Endothelial cell of umbilical vein (primary cell): Measurements from ENCODE around the gene TTC9B. TPM values are rescaled to one million over a fixed set of nuclear protein-coding genes. Genes with fewer than 3 reads are reported as not detected.

Source experiments
- BruUV-seq: library from RNA; stranded (reverse); fragments of 400-500 nt; replicated peaks from 2 replicates; lab custom pipeline; 2021; lab: Mats Ljungman, UMichigan
- CTCF ChIA-PET: fragments of 300-600, 350-600 bp; sonication (Branson Sonifier 250); formaldehyde crosslinking; loops from one replicate; lab custom pipeline; 2021; ENCODE audit warnings: antibody characterized with exemption, inconsistent platforms; lab: Charles Lee
- POLR2A ChIA-PET: fragments of 300-600, 350-600 bp; sonication (Branson Sonifier 250); formaldehyde crosslinking; loops from one replicate; lab custom pipeline; 2021; ENCODE audit warnings: antibody characterized with exemption, inconsistent platforms; lab: Charles Lee
- DNase-seq: peaks from one replicate; pipeline ENCODE4 v3.0.0-alpha.2; 2011; ENCODE audit warnings: low read depth, low spot score
- FAIRE-seq: peaks from 2 replicates; lab custom pipeline; 2011; peaks lifted over from hg19 to GRCh38; lab: Jason Lieb, UNC
- H2AFZ ChIP-seq: 2 replicates; pipeline ENCODE4 v1.6.0; 2012; ENCODE audit warnings: low read depth, low read length, control low read depth, inconsistent platforms
- H3K27ac ChIP-seq: 2 replicates; pipeline ENCODE4 v1.5.1; 2011; ENCODE audit warnings: low read depth, mild to moderate bottlenecking, control low read depth, low read length, moderate library complexity; ENCODE audit not compliant: insufficient read depth
- H3K27me3 ChIP-seq, 2 experiments: 2 replicates each; pipeline versions ENCODE4 v1.6.0 to v1.6.1; 2011; ENCODE audit warnings: low read length in 2 of 2, mixed read lengths in 1 of 2; ENCODE audit not compliant: control insufficient read depth in 2 of 2, insufficient read depth in 2 of 2
- H3K36me3 ChIP-seq, 2 experiments: 2 replicates in 1 of 2; 3 replicates in 1 of 2; pipeline ENCODE4 v1.5.1; 2011; ENCODE audit warnings: low read length in 2 of 2, mild to moderate bottlenecking in 1 of 2, moderate library complexity in 1 of 2; ENCODE audit not compliant: control insufficient read depth in 2 of 2, insufficient read depth in 2 of 2; ENCODE audit errors: extremely low read depth in 1 of 2
- H3K4me1 ChIP-seq: 3 replicates; pipeline ENCODE4 v1.5.1; 2011; ENCODE audit warnings: mild to moderate bottlenecking, low read length; ENCODE audit not compliant: control insufficient read depth, insufficient read depth; ENCODE audit errors: extremely low read depth
- H3K4me2 ChIP-seq: 2 replicates; pipeline ENCODE4 v1.6.1; 2011; ENCODE audit warnings: low read length, control low read depth, mixed read lengths; ENCODE audit not compliant: insufficient read depth
- H3K4me3 ChIP-seq, 3 experiments: fragments of 200-600 bp in 1 of 3; sonication (generic), shearing (Covaris generic) in 1 of 3; replicated peaks in 1 of 3; 2 replicates each; pipeline ENCODE4 v1.5.1; 2011 to 2016; ENCODE audit warnings: control low read depth in 3 of 3, low read length in 3 of 3, mild to moderate bottlenecking in 2 of 3, inconsistent platforms in 1 of 3, low read depth in 1 of 3, moderate library complexity in 1 of 3; ENCODE audit not compliant: insufficient read depth in 1 of 3
- H3K79me2 ChIP-seq: 2 replicates; pipeline ENCODE4 v1.6.0; 2012; ENCODE audit warnings: low read length, inconsistent platforms; ENCODE audit not compliant: control insufficient read depth, insufficient read depth
- H3K9ac ChIP-seq: replicated peaks from 2 replicates; pipeline ENCODE3; 2011; ENCODE audit warnings: low read length, control low read depth; ENCODE audit not compliant: insufficient read depth; ENCODE audit errors: extremely low read depth
- H3K9me1 ChIP-seq: replicated peaks from 3 replicates; pipeline ENCODE4 v1.6.0; 2011; ENCODE audit warnings: mild to moderate bottlenecking, low read length; ENCODE audit not compliant: control insufficient read depth, insufficient read depth; ENCODE audit errors: extremely low read depth
- H3K9me3 ChIP-seq: replicated peaks from 2 replicates; pipeline ENCODE4 v1.5.1; 2012; ENCODE audit warnings: low read length, inconsistent platforms; ENCODE audit not compliant: control insufficient read depth, insufficient read depth
- H4K20me1 ChIP-seq: replicated peaks from 2 replicates; pipeline ENCODE3; 2011; ENCODE audit warnings: mild to moderate bottlenecking, low read length; ENCODE audit not compliant: control insufficient read depth, insufficient read depth; ENCODE audit errors: extremely low read depth
- CTCF ChIP-seq, 2 donors: IDR thresholded peaks; 1 replicate in 1 of 2; 2 replicates in 1 of 2; pipeline ENCODE4 v1.5.1; 2011; ENCODE audit warnings: low read length in 2 of 2, mild to moderate bottlenecking in 2 of 2, moderate library complexity in 2 of 2, control low read depth in 1 of 2, inconsistent platforms in 1 of 2, low read depth in 1 of 2; ENCODE audit not compliant: insufficient read depth in 1 of 2; ENCODE audit errors: extremely low read depth in 1 of 2
- EZH2 ChIP-seq: IDR thresholded peaks from 2 replicates; pipeline ENCODE4 v1.6.1; 2012; ENCODE audit warnings: borderline replicate concordance, low read depth, mild to moderate bottlenecking, moderate library complexity, low read length, inconsistent platforms; ENCODE audit not compliant: severe bottlenecking
- FOS ChIP-seq: IDR thresholded peaks from 2 replicates; pipeline ENCODE4 v1.6.1; 2011; ENCODE audit warnings: mild to moderate bottlenecking, low read length, moderate library complexity, borderline replicate concordance; ENCODE audit not compliant: insufficient read depth
- GATA2 ChIP-seq: IDR thresholded peaks from 2 replicates; pipeline ENCODE4 v1.7.0; 2011; ENCODE audit warnings: low read depth, mild to moderate bottlenecking, moderate library complexity, mixed read lengths, low read length; ENCODE audit not compliant: insufficient read length, insufficient read depth
- JUN ChIP-seq: IDR thresholded peaks from 2 replicates; pipeline ENCODE4 v1.6.1; 2011; ENCODE audit warnings: borderline replicate concordance, low read depth; ENCODE audit not compliant: insufficient read length, insufficient read depth
- MYC ChIP-seq: IDR thresholded peaks from one replicate; pipeline ENCODE4 v1.6.1; 2011; ENCODE audit warnings: mild to moderate bottlenecking, low read depth, low read length
- POLR2A ChIP-seq: IDR thresholded peaks from 2 replicates; pipeline ENCODE4 v1.6.1; 2012; ENCODE audit warnings: low read depth, mild to moderate bottlenecking, control low read depth, low read length
- POLR2AphosphoS5 ChIP-seq: IDR thresholded peaks from 2 replicates; pipeline ENCODE4 v1.6.1; 2012; ENCODE audit warnings: low read depth, mild to moderate bottlenecking, control low read depth, low read length, moderate library complexity; ENCODE audit not compliant: insufficient read depth
- dilution Hi-C: fragments of 300-500 bp; cut with MboI; formaldehyde crosslinking; loops from one replicate; pipeline ENCODE4 v1.15.0; 2019; ENCODE audit warnings: low sequenced_read_pairs; ENCODE audit not compliant: extremely low pct_ligation_motif_present
- intact Hi-C: fragments of 100-400 bp; cut with micrococcal nuclease; formaldehyde crosslinking; loops from one replicate; pipeline ENCODE4 v1.10.0; 2022
- polyA plus RNA-seq, 4 experiments: library from polyadenylated mRNA; depleted of rRNA in 3 of 4; stranded (reverse) in 3 of 4; unstranded in 1 of 4; fragments of >200 nt; gene quantifications; 2 replicates each; pipeline versions ENCODE4 v1.2.1 to v1.2.3, GENCODE V29; 2011 to 2012; ENCODE audit warnings: missing spikeins in 1 of 4
- total RNA-seq: library from RNA; stranded (reverse); gene quantifications from 2 replicates; pipeline ENCODE4 v1.2.3, GENCODE V29; 2021
- TF ChIP-seq, protein P1 (sequence below): IDR thresholded peaks from 2 replicates; pipeline ENCODE4 v1.6.1; 2011; ENCODE audit not compliant: insufficient read depth, insufficient read length

The TTC9B gene
- total and polyA plus RNA-seq, 2 donors (not counting 3 experiments of a cell fraction or from before 2014, with no cell fraction given), result not detected

- intact Hi-C loops, result no loop called here
- no peaks in the 10 kb centered on the region for H3K27me3 ChIP-seq
- no peak overlapping the region for H2AFZ ChIP-seq
- no peaks in the 10 kb centered on the region for H4K20me1 ChIP-seq
- no peak overlapping the region for H3K4me2 ChIP-seq
- no TSS peak for BruUV-seq
- dilution Hi-C loops, result no loop called here
- no peaks in the 10 kb centered on the region for H3K9me3 ChIP-seq
- H3K4me3 ChIP-seq, result no peak overlapping the region
- peaks cover 4 to 38% of the 10 kb centered on the region in 2 experiments for H3K36me3 ChIP-seq
- peaks cover 14% of the 10 kb centered on the region for H3K4me1 ChIP-seq
- FAIRE-seq, result no peak
- DNase-seq, result no peak
- ChIA-PET CTCF (no interaction called here), POLR2A (no interaction called here)
- no peak overlapping the region for H3K9ac ChIP-seq
- H3K27ac ChIP-seq, result no peak overlapping the region
- no peaks in the 10 kb centered on the region for H3K79me2 ChIP-seq
- no peaks in the 10 kb centered on the region for H3K9me1 ChIP-seq
- no peak for TF ChIP-seq EZH2
- no peak for TF ChIP-seq CTCF (IDR thresholded peaks at IDR 0.05; ENCODE audit: extremely low read depth in 1 of 2, insufficient read depth in 1 of 2, low read depth in 1 of 2, low read length in 2 of 2)
- no peak for TF ChIP-seq POLR2AphosphoS5
- TF ChIP-seq POLR2A, result no peak
- TF ChIP-seq FOS, result no peak
- TF ChIP-seq MYC, result no peak
- TF ChIP-seq JUN, result no peak
- TF ChIP-seq GATA2, result no peak
- TF ChIP-seq, protein P1, sequence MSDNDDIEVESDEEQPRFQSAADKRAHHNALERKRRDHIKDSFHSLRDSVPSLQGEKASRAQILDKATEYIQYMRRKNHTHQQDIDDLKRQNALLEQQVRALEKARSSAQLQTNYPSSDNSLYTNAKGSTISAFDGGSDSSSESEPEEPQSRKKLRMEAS, result no peak
These were observed 17.8 kb upstream of the TTC9B start for GRCh38 chr19:40236026-40236355.
